Measurements from ENCODE around the gene EPN2. TPM values are rescaled to one million over a fixed set of nuclear protein-coding genes. Genes with fewer than 3 reads are reported as not detected.

Gene EPN2
- total RNA-seq, 2 experiments from 2014 or later = 11.9 to 12.3 TPM

DNA sequence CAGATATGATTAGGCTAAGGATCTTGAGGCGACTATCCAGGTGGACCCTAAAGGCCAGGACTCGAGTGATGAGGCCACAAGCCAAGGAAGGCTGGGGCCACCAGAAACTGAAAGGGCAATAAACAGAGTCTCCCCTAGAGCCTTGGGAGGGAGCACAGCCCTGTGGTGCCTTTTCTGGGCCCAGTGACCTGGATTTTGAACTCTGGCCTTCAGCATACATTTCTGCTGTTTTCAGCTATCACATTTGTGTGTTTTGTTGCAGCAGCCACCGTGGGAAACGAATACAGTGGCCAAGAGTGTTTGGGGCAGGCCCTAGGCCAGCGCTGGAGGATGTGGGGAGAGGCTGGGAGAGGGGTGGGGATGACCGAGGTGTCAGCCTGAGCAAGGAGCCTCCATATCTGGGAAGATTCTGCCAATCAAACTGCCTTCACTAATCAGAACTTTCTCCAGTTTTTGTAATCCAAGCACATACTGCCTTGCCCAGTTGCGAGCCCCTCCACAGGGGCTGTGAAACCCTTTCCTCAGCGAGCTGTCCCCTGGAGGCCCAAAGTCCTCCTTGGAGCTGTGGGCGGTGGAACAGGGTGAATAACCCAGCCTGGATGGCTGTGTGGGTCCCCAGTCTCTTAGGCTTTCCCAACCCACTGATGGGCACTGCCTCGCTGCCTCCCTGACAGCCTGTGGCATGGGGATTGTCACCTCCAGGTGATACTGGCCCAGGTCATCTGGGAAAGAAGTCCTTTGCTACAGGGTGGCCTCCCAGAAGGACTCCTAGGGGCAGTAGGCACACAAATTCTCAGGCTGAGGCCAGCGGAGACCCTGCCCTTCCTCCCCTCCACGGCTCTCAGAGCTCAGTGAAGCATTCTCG is 108.6 kb downstream of the EPN2 start:
- no peak overlapping the region for H3K27ac Mint-ChIP-seq
- intact Hi-C loops (cut with DNase I, micrococcal nuclease) = no loop called here
- DNase-seq = peak in 2 of 14 experiments; percentile 3 to 20

DNA sequence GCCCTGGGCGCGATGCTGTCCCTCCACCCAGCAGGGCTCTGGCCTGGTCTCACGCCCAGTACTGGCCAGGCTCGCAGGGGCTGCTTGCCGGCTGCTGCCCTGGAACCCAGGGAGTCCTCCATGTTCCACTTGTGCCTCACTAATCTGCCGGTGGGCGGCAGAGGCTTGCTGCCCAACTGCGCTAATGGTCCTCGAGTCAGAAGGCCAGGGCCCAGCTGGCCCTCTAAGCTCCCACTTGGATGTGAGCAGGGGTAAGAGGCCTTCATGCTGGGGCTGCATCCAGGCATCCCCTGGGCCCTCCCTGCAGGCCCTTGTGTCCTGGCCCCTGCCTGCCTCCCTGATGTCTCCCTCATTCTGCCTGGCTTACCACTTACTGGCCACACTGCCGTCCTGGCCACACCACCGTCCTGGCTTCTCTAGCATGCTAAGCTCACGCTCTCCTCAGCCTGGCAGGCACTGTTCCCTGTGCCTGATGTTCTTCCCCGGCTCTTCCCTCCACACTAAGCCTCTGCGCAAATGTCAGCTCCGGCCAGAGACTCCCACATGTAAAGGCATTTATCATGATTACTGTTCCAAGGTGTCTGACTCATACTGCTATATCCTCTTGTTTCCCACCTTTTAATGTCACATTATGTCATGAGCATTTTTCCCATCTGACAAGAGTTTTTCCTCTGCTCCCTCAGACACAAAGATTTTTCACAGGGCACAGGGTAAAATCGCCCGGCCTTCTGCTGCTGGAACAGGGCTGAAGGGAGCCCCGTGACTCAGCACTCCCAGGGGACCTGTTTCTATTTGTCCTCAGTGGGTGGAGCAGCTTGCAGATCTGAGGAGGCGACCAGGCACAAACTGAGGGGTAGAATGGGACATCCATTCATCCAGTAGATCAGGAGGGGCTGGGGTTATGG is 109.4 kb downstream of the EPN2 start:
- ChIA-PET CTCF (no interaction called here), POLR2A (no interaction called here)
- Histone ChIP-seq H3K9me3 (ENCODE audit: control insufficient read depth in 1 of 2, insufficient read depth in 1 of 2, low read length in 2 of 2) (no peaks in the 10 kb centered on the region), H3K27ac (ENCODE audit: low read depth in 1 of 2, low read length in 2 of 2) (no peak overlapping the region), H3K36me3 (ENCODE audit: insufficient read depth, low read length) (no peaks in the 10 kb centered on the region), H3K4me1 (ENCODE audit: insufficient read depth, low read length) (no peaks in the 10 kb centered on the region), H3K27me3 (ENCODE audit: control insufficient read depth in 1 of 2, insufficient read depth in 2 of 2, low read length in 2 of 2) (no peaks in the 10 kb centered on the region), H3K4me3 (ENCODE audit: low read length) (no peak overlapping the region)
- no peaks in the 10 kb centered on the region for H3K36me3 Mint-ChIP-seq (ENCODE audit: low read depth)
- H3K27ac Mint-ChIP-seq = no peak overlapping the region
- H3K27me3 Mint-ChIP-seq = peaks cover 13% of the 10 kb centered on the region
- no peak overlapping the region for H3K4me3 Mint-ChIP-seq
- H3K4me1 Mint-ChIP-seq (ENCODE audit: low read depth) = no peaks in the 10 kb centered on the region
- no peaks in the 10 kb centered on the region for H3K9me3 Mint-ChIP-seq
- TF ChIP-seq, protein P1, sequence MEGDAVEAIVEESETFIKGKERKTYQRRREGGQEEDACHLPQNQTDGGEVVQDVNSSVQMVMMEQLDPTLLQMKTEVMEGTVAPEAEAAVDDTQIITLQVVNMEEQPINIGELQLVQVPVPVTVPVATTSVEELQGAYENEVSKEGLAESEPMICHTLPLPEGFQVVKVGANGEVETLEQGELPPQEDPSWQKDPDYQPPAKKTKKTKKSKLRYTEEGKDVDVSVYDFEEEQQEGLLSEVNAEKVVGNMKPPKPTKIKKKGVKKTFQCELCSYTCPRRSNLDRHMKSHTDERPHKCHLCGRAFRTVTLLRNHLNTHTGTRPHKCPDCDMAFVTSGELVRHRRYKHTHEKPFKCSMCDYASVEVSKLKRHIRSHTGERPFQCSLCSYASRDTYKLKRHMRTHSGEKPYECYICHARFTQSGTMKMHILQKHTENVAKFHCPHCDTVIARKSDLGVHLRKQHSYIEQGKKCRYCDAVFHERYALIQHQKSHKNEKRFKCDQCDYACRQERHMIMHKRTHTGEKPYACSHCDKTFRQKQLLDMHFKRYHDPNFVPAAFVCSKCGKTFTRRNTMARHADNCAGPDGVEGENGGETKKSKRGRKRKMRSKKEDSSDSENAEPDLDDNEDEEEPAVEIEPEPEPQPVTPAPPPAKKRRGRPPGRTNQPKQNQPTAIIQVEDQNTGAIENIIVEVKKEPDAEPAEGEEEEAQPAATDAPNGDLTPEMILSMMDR (IDR thresholded peaks at IDR 0.05) = no peak
- ATAC-seq (ENCODE audit: poor library complexity) = no peak
- DNase-seq = peak in 2 of 14 experiments; percentile 7 to 29
- intact Hi-C loops (cut with DNase I, micrococcal nuclease) = no loop called here

More for the DNA sequence above, 108.6 kb downstream of the EPN2 start:
- TF ChIP-seq, protein P1 (IDR thresholded peaks at IDR 0.05) = no peak
- H3K4me1 Mint-ChIP-seq (ENCODE audit: low read depth) = no peaks in the 10 kb centered on the region
- no peak overlapping the region for H3K27ac ChIP-seq (ENCODE audit: low read depth in 1 of 2, low read length in 2 of 2)
- H3K4me3 ChIP-seq (ENCODE audit: low read length) = no peak overlapping the region
- no peaks in the 10 kb centered on the region for H3K4me1 ChIP-seq (ENCODE audit: insufficient read depth, low read length)
- H3K36me3 ChIP-seq (ENCODE audit: insufficient read depth, low read length) = no peaks in the 10 kb centered on the region
- no peak overlapping the region for H3K4me3 Mint-ChIP-seq
- no peaks in the 10 kb centered on the region for H3K9me3 ChIP-seq (ENCODE audit: control insufficient read depth in 1 of 2, insufficient read depth in 1 of 2, low read length in 2 of 2)
- H3K9me3 Mint-ChIP-seq = no peaks in the 10 kb centered on the region
- no peaks in the 10 kb centered on the region for H3K36me3 Mint-ChIP-seq (ENCODE audit: low read depth)
- ChIA-PET POLR2A (no interaction called here), CTCF (no interaction called here)
- peaks cover 12% of the 10 kb centered on the region for H3K27me3 Mint-ChIP-seq
- H3K27me3 ChIP-seq (ENCODE audit: control insufficient read depth in 1 of 2, insufficient read depth in 2 of 2, low read length in 2 of 2) = no peaks in the 10 kb centered on the region
- no peak for ATAC-seq (ENCODE audit: poor library complexity)

DNA sequence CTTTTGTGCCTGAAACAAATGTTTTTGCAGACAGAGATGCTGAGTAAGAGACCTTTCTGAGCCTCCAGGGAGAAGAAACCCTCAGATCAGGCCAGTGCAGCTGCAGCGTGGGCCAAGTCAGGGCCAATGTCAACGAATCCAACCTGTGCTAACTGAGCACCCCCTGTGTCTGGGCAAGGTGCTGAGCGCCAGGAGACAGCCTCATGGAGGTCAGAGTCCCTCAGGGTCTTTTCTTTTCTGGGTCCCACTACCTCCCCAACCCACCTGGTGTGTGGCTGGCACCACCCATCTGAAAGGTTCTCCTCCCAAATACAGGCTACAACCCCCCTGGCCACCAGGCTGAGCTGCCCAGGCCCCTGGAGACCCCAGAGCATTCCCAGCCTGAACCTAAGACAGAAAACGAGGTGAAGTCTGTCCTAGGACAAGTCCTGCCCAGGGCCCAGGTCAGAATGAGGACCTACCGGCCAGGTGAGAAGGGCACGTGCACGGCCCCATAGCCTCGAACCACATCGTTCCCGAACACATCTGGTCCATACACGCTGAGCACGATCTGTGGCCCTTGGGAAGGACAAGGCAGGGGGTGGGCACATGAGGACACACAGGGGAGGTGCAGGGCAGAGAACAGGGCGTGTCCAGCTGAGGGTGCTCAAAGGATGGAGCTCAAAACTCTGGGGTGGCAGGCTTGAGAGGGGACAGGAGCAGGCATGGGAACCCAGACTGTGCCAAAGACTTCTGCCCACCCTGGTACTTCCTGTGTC is 110.3 kb downstream of the EPN2 start:
- Histone ChIP-seq H3K27me3 (ENCODE audit: control insufficient read depth in 1 of 2, insufficient read depth in 2 of 2, low read length in 2 of 2) (no peaks in the 10 kb centered on the region), H3K36me3 (ENCODE audit: insufficient read depth, low read length) (no peaks in the 10 kb centered on the region), H3K4me3 (ENCODE audit: low read length) (no peak overlapping the region), H3K9me3 (ENCODE audit: control insufficient read depth in 1 of 2, insufficient read depth in 1 of 2, low read length in 2 of 2) (no peaks in the 10 kb centered on the region), H3K4me1 (ENCODE audit: insufficient read depth, low read length) (no peaks in the 10 kb centered on the region), H3K27ac (ENCODE audit: low read depth in 1 of 2, low read length in 2 of 2) (no peak overlapping the region)
- Mint-ChIP-seq H3K27me3 (peaks cover 9% of the 10 kb centered on the region), H3K4me3 (no peak overlapping the region), H3K9me3 (no peaks in the 10 kb centered on the region), H3K36me3 (ENCODE audit: low read depth) (no peaks in the 10 kb centered on the region), H3K4me1 (ENCODE audit: low read depth) (no peaks in the 10 kb centered on the region), H3K27ac (no peak overlapping the region)
- ChIA-PET POLR2A (no interaction called here), CTCF (no interaction called here)
- intact Hi-C loops (cut with DNase I, micrococcal nuclease) = no loop called here
- DNase-seq (peak in 2 of 14 experiments; percentile 13 to 27), ATAC-seq (ENCODE audit: poor library complexity) (no peak)
- TF ChIP-seq, protein P1 (IDR thresholded peaks at IDR 0.05) = no peak
